Measurements from ENCODE around the gene LRRC4C. TPM values are rescaled to one million over a fixed set of nuclear protein-coding genes. Genes with fewer than 3 reads are reported as not detected.

LRRC4C gene
- total and polyA plus RNA-seq, 10 of the 15 experiments (the other 5 are each of a cell fraction or from before 2014, with no cell fraction given): 1.5 TPM; not detected in 9

DNA sequence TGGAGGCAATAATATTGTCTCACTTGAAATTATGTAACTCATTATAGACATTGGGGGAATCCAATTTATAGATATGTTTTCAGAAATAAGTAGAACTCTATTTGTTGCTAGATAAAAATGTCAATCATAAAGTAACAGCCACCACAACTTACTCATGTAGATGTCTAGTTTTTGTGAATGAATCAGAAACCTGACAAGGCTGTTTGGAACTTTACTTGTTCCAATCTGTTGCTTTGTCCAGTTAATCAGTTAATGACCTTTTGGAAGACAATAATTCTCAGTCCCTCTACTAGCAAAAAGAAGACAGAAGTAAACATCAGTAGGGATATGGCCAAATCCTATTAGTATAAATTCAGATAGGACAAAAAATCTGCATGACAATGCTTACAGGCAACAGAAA lies 1143.3 kb downstream of the LRRC4C start:
- H3K36me3 ChIP-seq (ENCODE audit: control insufficient read depth in 2 of 2, insufficient read depth in 2 of 2, low read length in 1 of 2): no peaks in the 10 kb centered on the region
- no peak overlapping the region for H3K9ac ChIP-seq (ENCODE audit: control insufficient read depth, insufficient read depth, low read length)
- SMC1A ChIA-PET (ENCODE audit: uncharacterized antibody, unreplicated experiment): interaction anchor here (0.6 kb wide), 1 partner anchor 721 kb away, joined by 3 read pairs; no protein-coding TSS in a partner anchor
- POLR2A ChIA-PET: no interaction called here
- no peak overlapping the region for H3K4me2 ChIP-seq (ENCODE audit: control insufficient read depth, insufficient read depth)
- RAD21 ChIA-PET (ENCODE audit: unreplicated experiment): no interaction called here
- H2AFZ ChIP-seq (ENCODE audit: control insufficient read depth, low read depth, low read length): no peak overlapping the region
- H3K27ac ChIP-seq (ENCODE audit: control insufficient read depth, insufficient read depth): no peak overlapping the region
- no peaks in the 10 kb centered on the region for H3K27me3 ChIP-seq (replicated peaks in 1 of 2; ENCODE audit: control insufficient read depth in 2 of 2, insufficient read depth in 2 of 2, low read length in 1 of 2)
- H3K9me3 ChIP-seq (replicated peaks; ENCODE audit: control insufficient read depth, insufficient read depth, low read length): no peaks in the 10 kb centered on the region
- no peaks in the 10 kb centered on the region for H4K20me1 ChIP-seq (ENCODE audit: control insufficient read depth, insufficient read depth)
- CTCF ChIA-PET: no interaction called here
- DNase-seq (ENCODE audit: low read depth, low spot score) (no peak), ATAC-seq (no peak), FAIRE-seq (no peak)
- TF ChIP-seq TARDBP (IDR thresholded peaks at IDR 0.05; ENCODE audit: borderline replicate concordance) (no peak), POU2F2 (IDR thresholded peaks at IDR 0.05; ENCODE audit: borderline replicate concordance, low read depth, low read length) (no peak), SIX5 (IDR thresholded peaks at IDR 0.05; ENCODE audit: low read depth, low read length, severe bottlenecking) (no peak), TCF3 (IDR thresholded peaks at IDR 0.05; ENCODE audit: borderline replicate concordance, insufficient read depth, low read depth, low read length) (no peak), DPF2 (IDR thresholded peaks at IDR 0.05) (no peak), POLR2AphosphoS2 (IDR thresholded peaks at IDR 0.05; ENCODE audit: low read depth, low read length) (no peak), NR2F1 (conservative IDR thresholded peaks at IDR 0.05) (no peak)
- TF ChIP-seq, protein P1, sequence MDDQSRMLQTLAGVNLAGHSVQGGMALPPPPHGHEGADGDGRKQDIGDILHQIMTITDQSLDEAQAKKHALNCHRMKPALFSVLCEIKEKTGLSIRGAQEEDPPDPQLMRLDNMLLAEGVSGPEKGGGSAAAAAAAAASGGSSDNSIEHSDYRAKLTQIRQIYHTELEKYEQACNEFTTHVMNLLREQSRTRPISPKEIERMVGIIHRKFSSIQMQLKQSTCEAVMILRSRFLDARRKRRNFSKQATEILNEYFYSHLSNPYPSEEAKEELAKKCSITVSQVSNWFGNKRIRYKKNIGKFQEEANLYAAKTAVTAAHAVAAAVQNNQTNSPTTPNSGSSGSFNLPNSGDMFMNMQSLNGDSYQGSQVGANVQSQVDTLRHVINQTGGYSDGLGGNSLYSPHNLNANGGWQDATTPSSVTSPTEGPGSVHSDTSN (IDR thresholded peaks at IDR 0.05; ENCODE audit: insufficient replicate concordance, low read depth, low read length): no peak
- intact Hi-C loops (cut with micrococcal nuclease; ENCODE audit: unreplicated experiment) (no loop called here), in situ Hi-C loops (cut with MboI) (loop anchor here (25.0 kb wide), 1 partner anchor 1121 kb away; no protein-coding TSS in a partner anchor)
- BruUV-seq (replicated peaks): no TSS peak
- no peak overlapping the region for H3K4me3 ChIP-seq
- H3K79me2 ChIP-seq (ENCODE audit: control insufficient read depth, insufficient read depth, low read length): no peaks in the 10 kb centered on the region
- H3K4me1 ChIP-seq (ENCODE audit: control insufficient read depth, insufficient read depth, low read length): no peaks in the 10 kb centered on the region
